Chondrocyte (in vitro differentiated cells): ENCODE data around the gene FLCN. TPM values are rescaled to one million over a fixed set of nuclear protein-coding genes. Genes with fewer than 3 reads are reported as not detected.
"Not testable (repeated sequence)": the region's sequence is repeated elsewhere in the genome, so short reads cannot be mapped to it uniquely, and the experiment has no call there.

Source experiments
- DNase-seq: peaks from one replicate; pipeline ENCODE4 v3.0.0; 2021; ENCODE audit warnings: mixed read lengths, low spot score
- H3K27ac Mint-ChIP-seq: one replicate; pipeline ENCODE4 v1.8.0; 2021; ENCODE audit warnings: mild to moderate bottlenecking, moderate library complexity, mixed read lengths; ENCODE audit not compliant: unreplicated experiment
- H3K27me3 Mint-ChIP-seq: 2 replicates; pipeline ENCODE4 v1.8.0; 2021; ENCODE audit warnings: low read depth, mixed read lengths
- H3K36me3 Mint-ChIP-seq: 2 replicates; pipeline ENCODE4 v1.8.0; 2021; ENCODE audit warnings: low read depth, mixed read lengths
- H3K4me1 Mint-ChIP-seq: 2 replicates; pipeline ENCODE4 v1.8.0; 2021; ENCODE audit warnings: low read depth, mild to moderate bottlenecking, mixed read lengths
- H3K4me3 Mint-ChIP-seq: one replicate; pipeline ENCODE4 v1.8.0; 2021; ENCODE audit warnings: mild to moderate bottlenecking, moderate library complexity, mixed read lengths; ENCODE audit not compliant: unreplicated experiment
- H3K9me3 Mint-ChIP-seq: 2 replicates; pipeline ENCODE4 v1.8.0; 2021; ENCODE audit warnings: low read depth, mixed read lengths
- total RNA-seq: library from RNA; stranded (reverse); gene quantifications from 3 replicates; pipeline ENCODE4 v1.2.1, GENCODE V29; 2021
- TF ChIP-seq, protein P1 (sequence below): fragments of 200-600 bp; sonication (generic); IDR thresholded peaks from 2 replicates; pipeline ENCODE4 v1.5.0; 2021; ENCODE audit warnings: antibody characterized with exemption, mild to moderate bottlenecking, moderate library complexity

The FLCN gene
- total RNA-seq, 1 donor from 2014 or later: 73.1 TPM

GRCh38 chr17:17198281-17198680, 38.7 kb downstream of the FLCN start:
- TF ChIP-seq, protein P1, sequence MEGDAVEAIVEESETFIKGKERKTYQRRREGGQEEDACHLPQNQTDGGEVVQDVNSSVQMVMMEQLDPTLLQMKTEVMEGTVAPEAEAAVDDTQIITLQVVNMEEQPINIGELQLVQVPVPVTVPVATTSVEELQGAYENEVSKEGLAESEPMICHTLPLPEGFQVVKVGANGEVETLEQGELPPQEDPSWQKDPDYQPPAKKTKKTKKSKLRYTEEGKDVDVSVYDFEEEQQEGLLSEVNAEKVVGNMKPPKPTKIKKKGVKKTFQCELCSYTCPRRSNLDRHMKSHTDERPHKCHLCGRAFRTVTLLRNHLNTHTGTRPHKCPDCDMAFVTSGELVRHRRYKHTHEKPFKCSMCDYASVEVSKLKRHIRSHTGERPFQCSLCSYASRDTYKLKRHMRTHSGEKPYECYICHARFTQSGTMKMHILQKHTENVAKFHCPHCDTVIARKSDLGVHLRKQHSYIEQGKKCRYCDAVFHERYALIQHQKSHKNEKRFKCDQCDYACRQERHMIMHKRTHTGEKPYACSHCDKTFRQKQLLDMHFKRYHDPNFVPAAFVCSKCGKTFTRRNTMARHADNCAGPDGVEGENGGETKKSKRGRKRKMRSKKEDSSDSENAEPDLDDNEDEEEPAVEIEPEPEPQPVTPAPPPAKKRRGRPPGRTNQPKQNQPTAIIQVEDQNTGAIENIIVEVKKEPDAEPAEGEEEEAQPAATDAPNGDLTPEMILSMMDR: no peak
- Mint-ChIP-seq H3K4me3 (no peak overlapping the region), H3K9me3 (no peaks in the 10 kb centered on the region), H3K27me3 (no peaks in the 10 kb centered on the region), H3K4me1 (peaks cover 26% of the 10 kb centered on the region), H3K36me3 (peaks cover 1% of the 10 kb centered on the region), H3K27ac (no peak overlapping the region)
- no peak for DNase-seq

GRCh38 chr17:17196776-17197175, 40.2 kb downstream of the FLCN start:
- H3K4me1 Mint-ChIP-seq: peaks cover 25% of the 10 kb centered on the region
- TF ChIP-seq, protein P1: no peak
- no peaks in the 10 kb centered on the region for H3K36me3 Mint-ChIP-seq
- no peaks in the 10 kb centered on the region for H3K27me3 Mint-ChIP-seq
- DNase-seq: no peak
- H3K4me3 Mint-ChIP-seq: no peak overlapping the region
- no peak overlapping the region for H3K27ac Mint-ChIP-seq
- H3K9me3 Mint-ChIP-seq: no peaks in the 10 kb centered on the region

GRCh38 chr17:17195466-17195865, 41.5 kb downstream of the FLCN start:
- H3K27ac Mint-ChIP-seq, DNase-seq, H3K4me3 Mint-ChIP-seq, H3K36me3 Mint-ChIP-seq, H3K27me3 Mint-ChIP-seq, H3K9me3 Mint-ChIP-seq: not testable (repeated sequence)
- H3K4me1 Mint-ChIP-seq: peaks cover 27% of the 10 kb centered on the region

DNA sequence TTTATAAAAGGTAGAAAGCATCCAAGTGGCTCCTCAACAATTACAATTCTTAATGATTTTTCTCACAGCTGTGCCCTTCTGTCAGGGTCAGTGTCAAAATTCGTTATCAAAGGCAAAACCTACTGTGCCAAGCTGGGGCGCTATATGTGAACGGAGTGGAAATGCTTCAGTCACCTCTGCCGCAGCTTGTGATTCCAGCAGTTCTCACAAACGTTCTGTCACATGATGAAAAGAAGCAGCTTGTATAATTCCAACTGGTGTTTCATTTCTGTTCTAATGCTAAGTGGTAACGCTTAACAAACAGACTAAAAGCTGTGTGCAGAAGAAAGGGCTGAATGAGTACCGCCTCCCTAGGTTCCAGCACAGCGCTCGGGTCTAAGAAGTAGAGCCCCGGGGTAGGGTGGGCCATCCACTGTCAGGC, 45.0 kb downstream of the FLCN start:
- H3K27ac Mint-ChIP-seq: peak overlapping the region; percentile 76
- no peaks in the 10 kb centered on the region for H3K9me3 Mint-ChIP-seq
- H3K4me1 Mint-ChIP-seq: peaks cover 46% of the 10 kb centered on the region
- DNase-seq: peak; percentile 42
- no peak overlapping the region for H3K4me3 Mint-ChIP-seq
- peaks cover 7% of the 10 kb centered on the region for H3K36me3 Mint-ChIP-seq
- TF ChIP-seq, protein P1: no peak
- no peaks in the 10 kb centered on the region for H3K27me3 Mint-ChIP-seq

DNA sequence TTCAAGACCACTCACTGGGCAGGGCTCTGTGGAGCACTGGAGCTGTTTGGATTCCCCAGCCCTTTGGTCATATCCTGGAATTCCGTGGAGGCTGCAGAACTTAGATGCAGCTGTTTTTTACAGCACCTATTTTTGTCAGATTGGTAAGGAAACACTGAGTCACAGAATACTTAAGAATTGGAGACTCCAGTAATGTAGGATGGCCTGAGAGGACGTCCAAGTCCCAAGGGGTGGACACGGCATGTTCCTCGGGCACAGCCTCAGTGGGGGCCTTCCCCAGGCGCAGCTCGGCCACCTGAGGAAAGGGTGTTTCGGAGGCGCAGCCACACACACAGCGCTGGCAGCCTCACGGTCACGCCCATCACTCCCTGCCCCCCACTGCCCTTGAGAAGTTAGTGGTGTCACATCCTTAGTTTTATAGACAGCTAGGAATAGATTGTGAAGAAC, 45.6 kb downstream of the FLCN start:
- TF ChIP-seq, protein P1: no peak
- Mint-ChIP-seq H3K4me3 (peak overlapping the region; percentile 29), H3K36me3 (peaks cover 7% of the 10 kb centered on the region), H3K9me3 (no peaks in the 10 kb centered on the region), H3K27ac (peak overlapping the region; percentile 76), H3K4me1 (peaks cover 52% of the 10 kb centered on the region), H3K27me3 (no peaks in the 10 kb centered on the region)
- peak; percentile 73 for DNase-seq

GRCh38 chr17:17190188-17190587, 46.8 kb downstream of the FLCN start:
- Mint-ChIP-seq H3K36me3 (peaks cover 12% of the 10 kb centered on the region), H3K4me3 (no peak overlapping the region), H3K4me1 (peaks cover 61% of the 10 kb centered on the region), H3K27me3 (no peaks in the 10 kb centered on the region), H3K9me3 (no peaks in the 10 kb centered on the region), H3K27ac (peak overlapping the region; percentile 76)
- no peak for DNase-seq
- TF ChIP-seq, protein P1: no peak
